C4-2B (cell line): Measurements from ENCODE around the gene HSD11B1L.

Experiments used
- ZFX ChIP-seq: fragments of 450-650 bp; IDR thresholded peaks from 2 replicates; pipeline ENCODE4 v1.6.1; 2017
- TF ChIP-seq, protein P1 (sequence below): fragments of 450-650 bp; conservative IDR thresholded peaks from 2 replicates; pipeline ENCODE4 v1.5.1; 2017; ENCODE audit warnings: mild to moderate bottlenecking

GRCh38 chr19:5690955-5691821, 10.4 kb downstream of the HSD11B1L start:
- TF ChIP-seq, protein P1, sequence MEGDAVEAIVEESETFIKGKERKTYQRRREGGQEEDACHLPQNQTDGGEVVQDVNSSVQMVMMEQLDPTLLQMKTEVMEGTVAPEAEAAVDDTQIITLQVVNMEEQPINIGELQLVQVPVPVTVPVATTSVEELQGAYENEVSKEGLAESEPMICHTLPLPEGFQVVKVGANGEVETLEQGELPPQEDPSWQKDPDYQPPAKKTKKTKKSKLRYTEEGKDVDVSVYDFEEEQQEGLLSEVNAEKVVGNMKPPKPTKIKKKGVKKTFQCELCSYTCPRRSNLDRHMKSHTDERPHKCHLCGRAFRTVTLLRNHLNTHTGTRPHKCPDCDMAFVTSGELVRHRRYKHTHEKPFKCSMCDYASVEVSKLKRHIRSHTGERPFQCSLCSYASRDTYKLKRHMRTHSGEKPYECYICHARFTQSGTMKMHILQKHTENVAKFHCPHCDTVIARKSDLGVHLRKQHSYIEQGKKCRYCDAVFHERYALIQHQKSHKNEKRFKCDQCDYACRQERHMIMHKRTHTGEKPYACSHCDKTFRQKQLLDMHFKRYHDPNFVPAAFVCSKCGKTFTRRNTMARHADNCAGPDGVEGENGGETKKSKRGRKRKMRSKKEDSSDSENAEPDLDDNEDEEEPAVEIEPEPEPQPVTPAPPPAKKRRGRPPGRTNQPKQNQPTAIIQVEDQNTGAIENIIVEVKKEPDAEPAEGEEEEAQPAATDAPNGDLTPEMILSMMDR = no peak
- TF ChIP-seq ZFX = no peak
